HepG2 (cell line): ENCODE results near the gene TECTB. TPM values are rescaled to one million over a fixed set of nuclear protein-coding genes. Genes with fewer than 3 reads are reported as not detected.

Source experiments
- CEBPG ChIP-seq: IDR thresholded peaks from 2 replicates; pipeline ENCODE4 v1.6.1; 2016
- CTCF ChIP-seq: sonication (generic); formaldehyde crosslinking; IDR thresholded peaks from 2 replicates; pipeline ENCODE4 v1.5.0; 2020; ENCODE audit warnings: mild to moderate bottlenecking, missing genetic modification reagents, moderate library complexity
- ERF ChIP-seq: IDR thresholded peaks from 2 replicates; pipeline ENCODE4 v1.6.1; 2018; ENCODE audit warnings: missing biosample characterization, missing genetic modification reagents
- ETV5 ChIP-seq: IDR thresholded peaks from 2 replicates; pipeline ENCODE4 v1.6.1; 2018; ENCODE audit warnings: missing biosample characterization, missing genetic modification reagents, inconsistent platforms, borderline replicate concordance
- FOXK1 ChIP-seq: sonication (generic); formaldehyde crosslinking; IDR thresholded peaks from 2 replicates; pipeline ENCODE4 v1.4.0; 2020; ENCODE audit warnings: low read depth, missing genetic modification reagents, borderline replicate concordance
- ISL2 ChIP-seq: sonication (generic); formaldehyde crosslinking; IDR thresholded peaks from 2 replicates; pipeline ENCODE4 v1.5.0; 2020; ENCODE audit warnings: missing genetic modification reagents
- KDM4B ChIP-seq: sonication (generic); formaldehyde crosslinking; IDR thresholded peaks from 2 replicates; pipeline ENCODE4 v1.4.0; 2020; ENCODE audit warnings: missing genetic modification reagents
- KLF9 ChIP-seq: IDR thresholded peaks from 2 replicates; pipeline ENCODE4 v1.6.1; 2016; ENCODE audit warnings: low read depth
- MAFF ChIP-seq: IDR thresholded peaks from 2 replicates; pipeline ENCODE4 v1.6.1; 2011; ENCODE audit warnings: low read depth, low read length, improper control_type of control experiment
- RAD21 ChIP-seq: fragments of 450-650 bp; formaldehyde crosslinking; IDR thresholded peaks from 2 replicates; pipeline ENCODE4 v1.5.0; 2020; ENCODE audit warnings: mild to moderate bottlenecking
- RAD51 ChIP-seq: fragments of 450-650 bp; IDR thresholded peaks from 2 replicates; pipeline ENCODE4 v1.6.1; 2016; ENCODE audit warnings: borderline replicate concordance
- SMC3 ChIP-seq: IDR thresholded peaks from 2 replicates; pipeline ENCODE4 v1.6.1; 2011; ENCODE audit warnings: low read length, improper control_type of control experiment
- STAG1 ChIP-seq: sonication (generic); formaldehyde crosslinking; IDR thresholded peaks from 2 replicates; pipeline ENCODE4 v1.4.0; 2020; ENCODE audit warnings: missing genetic modification reagents
- TERF1 ChIP-seq: sonication (generic); formaldehyde crosslinking; IDR thresholded peaks from 2 replicates; pipeline ENCODE4 v1.8.0; 2022; ENCODE audit warnings: mild to moderate bottlenecking, missing genetic modification reagents, moderate library complexity
- ZEB1 ChIP-seq: IDR thresholded peaks from 2 replicates; pipeline ENCODE4 v1.6.1; 2012; ENCODE audit warnings: mild to moderate bottlenecking, low read depth, inconsistent platforms; ENCODE audit not compliant: insufficient replicate concordance
- ZNF12 ChIP-seq: sonication (generic); formaldehyde crosslinking; IDR thresholded peaks from 2 replicates; pipeline ENCODE4 v1.5.0; 2020; ENCODE audit warnings: missing genetic modification reagents
- ZNF224 ChIP-seq: sonication (generic); formaldehyde crosslinking; IDR thresholded peaks from 2 replicates; pipeline ENCODE4 v1.5.0; 2020; ENCODE audit warnings: mild to moderate bottlenecking, missing genetic modification reagents
- ZSCAN20 ChIP-seq: sonication (generic); formaldehyde crosslinking; IDR thresholded peaks from 2 replicates; pipeline ENCODE4 v1.4.0; 2020; ENCODE audit warnings: missing genetic modification reagents, mild to moderate bottlenecking, borderline replicate concordance
- polyA plus RNA-seq, 8 experiments: library from polyadenylated mRNA; depleted of rRNA in 3 of 8; stranded (reverse) in 7 of 8; unstranded in 1 of 8; fragments of >200 nt; fragmentation: Illumina TruSeq in 4 of 8; extraction: Trizol in 4 of 8; gene quantifications; 2 replicates each; pipeline versions ENCODE4 v1.2.1 to v1.2.3, GENCODE V29; 2011 to 2016; ENCODE audit warnings: low read depth in 4 of 8, missing spikeins in 1 of 8, mixed read lengths in 1 of 8; ENCODE audit not compliant: insufficient read depth in 1 of 8
- total RNA-seq, 5 experiments: library from RNA; depleted of rRNA; stranded (reverse); fragments of >200 nt; fragmentation: Illumina TruSeq; extraction: Trizol; gene quantifications; 2 replicates each; pipeline ENCODE4 v1.2.3, GENCODE V29; 2016; ENCODE audit warnings: low read depth in 1 of 5
- TF ChIP-seq, protein P1 (sequence below): sonication (generic); formaldehyde crosslinking; IDR thresholded peaks from 2 replicates; pipeline ENCODE4 v1.8.1; 2023; ENCODE audit warnings: mild to moderate bottlenecking, moderate library complexity, missing genetic modification reagents
- TF ChIP-seq, protein P2 (sequence below), 2 experiments: sonication (generic) in 1 of 2; formaldehyde crosslinking in 1 of 2; IDR thresholded peaks; 2 replicates each; pipeline versions ENCODE4 v1.4.0 to v1.6.1; 2018 to 2020; ENCODE audit warnings: missing genetic modification reagents in 2 of 2, borderline replicate concordance in 1 of 2, low read depth in 1 of 2, mild to moderate bottlenecking in 1 of 2, missing biosample characterization in 1 of 2
- TF ChIP-seq, protein P3 (sequence below): sonication (generic); formaldehyde crosslinking; IDR thresholded peaks from 2 replicates; pipeline ENCODE4 v1.5.1; 2020; ENCODE audit warnings: mild to moderate bottlenecking, missing genetic modification reagents, moderate library complexity
- TF ChIP-seq, protein P4 (sequence below), 2 experiments: fragments of 450-650 bp in 1 of 2; sonication (generic) in 1 of 2; formaldehyde crosslinking; IDR thresholded peaks; 2 replicates each; pipeline versions ENCODE4 v1.5.0 to v1.8.0; 2020 to 2022; ENCODE audit warnings: mild to moderate bottlenecking in 1 of 2, missing genetic modification reagents in 1 of 2

TECTB gene
- total and polyA plus RNA-seq, 2 of the 13 experiments (the other 11 are each of a cell fraction or from before 2014, with no cell fraction given): 0.78 to 1.8 TPM

DNA sequence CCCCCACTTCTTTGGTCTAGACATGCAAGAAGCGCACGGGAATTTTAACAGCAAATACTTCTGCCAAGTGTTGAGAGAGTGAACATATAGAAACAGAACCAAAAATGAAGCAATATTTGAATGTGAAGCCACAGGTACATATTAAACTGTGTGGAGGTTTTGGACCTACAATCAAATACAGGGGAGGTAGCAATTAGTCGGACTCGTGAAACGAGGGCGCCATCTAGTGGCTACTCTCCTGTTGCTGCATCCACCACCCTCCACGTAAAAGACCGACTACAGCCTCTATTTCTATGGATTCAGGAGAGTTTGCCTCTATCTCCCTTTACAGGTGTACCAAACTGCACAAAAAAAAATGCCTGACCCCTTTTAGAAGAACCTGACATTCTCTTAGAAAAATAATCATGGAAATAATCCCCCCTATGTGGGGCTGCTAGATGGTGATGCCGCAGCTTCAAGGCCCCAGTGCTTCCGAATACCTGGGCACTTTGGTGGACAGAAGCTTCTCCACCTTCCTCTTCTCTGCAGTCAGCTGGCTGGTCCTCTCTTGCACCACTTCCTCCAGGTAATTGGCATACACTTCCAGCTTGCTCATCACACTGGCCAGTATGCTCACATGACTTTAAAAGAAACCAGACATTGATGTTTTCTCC is 31.7 kb downstream of the TECTB start (continued):
- TF ChIP-seq KDM4B (CRISPR knock-in tag) (no peak), MAFF (no peak), RAD21 (peak; percentile 94), ZSCAN20 (no peak), RAD51 (no peak), ETV5 (CRISPR knock-in tag) (0 out of 2 replicates have a peak, but pooled peaks have one; percentile 16), CTCF (CRISPR knock-in tag) (peak; percentile 92), ERF (0 out of 2 replicates have a peak, but pooled peaks have one; percentile 33), ISL2 (CRISPR knock-in tag) (no peak), STAG1 (CRISPR knock-in tag) (peak; percentile 99), ZNF12 (CRISPR knock-in tag) (no peak), TERF1 (CRISPR knock-in tag) (no peak), ZEB1 (no peak), SMC3 (peak; percentile 97), ZNF224 (CRISPR knock-in tag) (no peak), CEBPG (CRISPR knock-in tag) (0 out of 2 replicates have a peak, but pooled peaks have one; percentile 7), FOXK1 (CRISPR knock-in tag) (peak; percentile 15; the same call in 1 of the 2 replicates), KLF9 (CRISPR knock-in tag) (no peak)
- TF ChIP-seq, protein P1, sequence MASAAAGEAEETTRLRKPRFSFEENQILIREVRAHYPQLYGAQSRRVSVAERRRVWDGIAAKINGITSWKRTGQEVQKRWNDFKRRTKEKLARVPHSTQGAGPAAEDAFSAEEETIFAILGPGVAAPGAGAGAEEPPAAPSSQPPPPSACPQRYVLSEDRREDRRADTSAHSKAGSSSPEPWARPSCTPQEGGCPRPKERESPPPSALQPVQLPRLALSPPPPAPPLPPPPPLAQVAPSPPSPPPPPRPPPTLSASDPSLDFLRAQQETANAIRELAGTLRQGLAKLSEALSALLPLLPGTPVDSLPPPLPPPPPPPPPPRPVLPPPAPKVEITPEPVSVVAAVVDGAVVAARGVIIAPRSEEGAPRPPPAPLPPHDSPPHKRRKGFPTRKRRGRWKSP (CRISPR knock-in tag): no peak
- TF ChIP-seq, protein P2, sequence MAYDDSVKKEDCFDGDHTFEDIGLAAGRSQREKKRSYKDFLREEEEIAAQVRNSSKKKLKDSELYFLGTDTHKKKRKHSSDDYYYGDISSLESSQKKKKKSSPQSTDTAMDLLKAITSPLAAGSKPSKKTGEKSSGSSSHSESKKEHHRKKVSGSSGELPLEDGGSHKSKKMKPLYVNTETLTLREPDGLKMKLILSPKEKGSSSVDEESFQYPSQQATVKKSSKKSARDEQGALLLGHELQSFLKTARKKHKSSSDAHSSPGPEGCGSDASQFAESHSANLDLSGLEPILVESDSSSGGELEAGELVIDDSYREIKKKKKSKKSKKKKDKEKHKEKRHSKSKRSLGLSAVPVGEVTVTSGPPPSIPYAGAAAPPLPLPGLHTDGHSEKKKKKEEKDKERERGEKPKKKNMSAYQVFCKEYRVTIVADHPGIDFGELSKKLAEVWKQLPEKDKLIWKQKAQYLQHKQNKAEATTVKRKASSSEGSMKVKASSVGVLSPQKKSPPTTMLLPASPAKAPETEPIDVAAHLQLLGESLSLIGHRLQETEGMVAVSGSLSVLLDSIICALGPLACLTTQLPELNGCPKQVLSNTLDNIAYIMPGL (CRISPR knock-in tag; IDR thresholded peaks at IDR 0.05; ENCODE audit: borderline replicate concordance in 1 of 2, low read depth in 1 of 2): 0 out of 4 replicates have a peak, but pooled peaks of 1 of the 2 experiments have one; percentile 21
- TF ChIP-seq, protein P3, sequence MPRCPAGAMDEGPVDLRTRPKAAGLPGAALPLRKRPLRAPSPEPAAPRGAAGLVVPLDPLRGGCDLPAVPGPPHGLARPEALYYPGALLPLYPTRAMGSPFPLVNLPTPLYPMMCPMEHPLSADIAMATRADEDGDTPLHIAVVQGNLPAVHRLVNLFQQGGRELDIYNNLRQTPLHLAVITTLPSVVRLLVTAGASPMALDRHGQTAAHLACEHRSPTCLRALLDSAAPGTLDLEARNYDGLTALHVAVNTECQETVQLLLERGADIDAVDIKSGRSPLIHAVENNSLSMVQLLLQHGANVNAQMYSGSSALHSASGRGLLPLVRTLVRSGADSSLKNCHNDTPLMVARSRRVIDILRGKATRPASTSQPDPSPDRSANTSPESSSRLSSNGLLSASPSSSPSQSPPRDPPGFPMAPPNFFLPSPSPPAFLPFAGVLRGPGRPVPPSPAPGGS (CRISPR knock-in tag): no peak
- TF ChIP-seq, protein P4, sequence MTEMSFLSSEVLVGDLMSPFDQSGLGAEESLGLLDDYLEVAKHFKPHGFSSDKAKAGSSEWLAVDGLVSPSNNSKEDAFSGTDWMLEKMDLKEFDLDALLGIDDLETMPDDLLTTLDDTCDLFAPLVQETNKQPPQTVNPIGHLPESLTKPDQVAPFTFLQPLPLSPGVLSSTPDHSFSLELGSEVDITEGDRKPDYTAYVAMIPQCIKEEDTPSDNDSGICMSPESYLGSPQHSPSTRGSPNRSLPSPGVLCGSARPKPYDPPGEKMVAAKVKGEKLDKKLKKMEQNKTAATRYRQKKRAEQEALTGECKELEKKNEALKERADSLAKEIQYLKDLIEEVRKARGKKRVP (CRISPR knock-in tag; IDR thresholded peaks at IDR 0.05): no peak
